Mesothelial cell of epicardium (in vitro differentiated cells): ENCODE measurements around the gene DAAM2. TPM values are rescaled to one million over a fixed set of nuclear protein-coding genes. Genes with fewer than 3 reads are reported as not detected.

Experiments used
- DNase-seq, 2 experiments: peaks; one replicate each; pipeline ENCODE4 v3.0.0; 2021; ENCODE audit warnings: low spot score in 2 of 2; ENCODE audit not compliant: unreplicated experiment in 2 of 2
- H3K27ac Mint-ChIP-seq: 2 replicates; pipeline ENCODE4 v1.8.0; 2021; ENCODE audit warnings: mixed read lengths
- H3K27me3 Mint-ChIP-seq: 2 replicates; pipeline ENCODE4 v1.8.0; 2021; ENCODE audit warnings: low read depth, mixed read lengths
- H3K36me3 Mint-ChIP-seq: 2 replicates; pipeline ENCODE4 v1.8.0; 2021; ENCODE audit warnings: mixed read lengths
- H3K4me1 Mint-ChIP-seq: 2 replicates; pipeline ENCODE4 v1.8.0; 2021; ENCODE audit warnings: mixed read lengths
- H3K4me3 Mint-ChIP-seq: 2 replicates; pipeline ENCODE4 v1.8.0; 2021; ENCODE audit warnings: mild to moderate bottlenecking, moderate library complexity, mixed read lengths
- H3K9me3 Mint-ChIP-seq: 2 replicates; pipeline ENCODE4 v1.8.0; 2021; ENCODE audit warnings: mixed read lengths
- CTCF ChIP-seq: fragments of 200-600 bp; sonication (generic); IDR thresholded peaks from one replicate; pipeline ENCODE4 v1.5.0; 2021; ENCODE audit warnings: antibody characterized with exemption; ENCODE audit not compliant: unreplicated experiment
- total RNA-seq: library from RNA; stranded (reverse); gene quantifications from 3 replicates; pipeline ENCODE4 v1.2.1, GENCODE V29; 2021

DAAM2 gene
- total RNA-seq, 1 donor from 2014 or later, result 13.7 TPM

GRCh38 chr6:39841291-39841690 lies 49.1 kb downstream of the DAAM2 start:
- Mint-ChIP-seq H3K27me3 (no peaks in the 10 kb centered on the region), H3K27ac (no peak overlapping the region)

GRCh38 chr6:39841923-39842322 lies 49.7 kb downstream of the DAAM2 start:
- Mint-ChIP-seq H3K27ac (no peak overlapping the region), H3K9me3 (no peaks in the 10 kb centered on the region), H3K36me3 (no peaks in the 10 kb centered on the region), H3K4me3 (no peak overlapping the region), H3K4me1 (peaks cover 2% of the 10 kb centered on the region), H3K27me3 (no peaks in the 10 kb centered on the region)
- DNase-seq, result no peak
- TF ChIP-seq CTCF, result no peak

More at GRCh38 chr6:39841291-39841690, 49.1 kb downstream of the DAAM2 start:
- no peaks in the 10 kb centered on the region for H3K9me3 Mint-ChIP-seq
- no peak for TF ChIP-seq CTCF
- H3K4me3 Mint-ChIP-seq, result no peak overlapping the region
- DNase-seq, result no peak
- peaks cover 2% of the 10 kb centered on the region for H3K4me1 Mint-ChIP-seq
- H3K36me3 Mint-ChIP-seq, result no peaks in the 10 kb centered on the region

GRCh38 chr6:39843305-39844020 lies 51.3 kb downstream of the DAAM2 start:
- no peak for TF ChIP-seq CTCF
- Mint-ChIP-seq H3K27ac (no peak overlapping the region), H3K4me1 (peaks cover 2% of the 10 kb centered on the region), H3K4me3 (no peak overlapping the region), H3K9me3 (no peaks in the 10 kb centered on the region), H3K36me3 (no peaks in the 10 kb centered on the region), H3K27me3 (no peaks in the 10 kb centered on the region)
- DNase-seq, result no peak

GRCh38 chr6:39844866-39845265 lies 52.7 kb downstream of the DAAM2 start:
- TF ChIP-seq CTCF, result no peak
- no peak overlapping the region for H3K4me3 Mint-ChIP-seq
- no peaks in the 10 kb centered on the region for H3K36me3 Mint-ChIP-seq
- no peak overlapping the region for H3K27ac Mint-ChIP-seq
- DNase-seq, result no peak
- H3K27me3 Mint-ChIP-seq, result no peaks in the 10 kb centered on the region
- H3K4me1 Mint-ChIP-seq, result peaks cover 7% of the 10 kb centered on the region
- H3K9me3 Mint-ChIP-seq, result no peaks in the 10 kb centered on the region

- no peaks in the 10 kb centered on the region for H3K36me3 Mint-ChIP-seq
- H3K9me3 Mint-ChIP-seq, result no peaks in the 10 kb centered on the region
- peaks cover 13% of the 10 kb centered on the region for H3K4me1 Mint-ChIP-seq
- TF ChIP-seq CTCF, result no peak
- no peak overlapping the region for H3K4me3 Mint-ChIP-seq
- H3K27ac Mint-ChIP-seq, result no peak overlapping the region
- DNase-seq, result no peak
- H3K27me3 Mint-ChIP-seq, result peaks cover 4% of the 10 kb centered on the region
These were observed 55.0 kb downstream of the DAAM2 start for GRCh38 chr6:39847221-39847620.
